ENCODE data around the gene SLC2A5. TPM values are rescaled to one million over a fixed set of nuclear protein-coding genes. Genes with fewer than 3 reads are reported as not detected.

Gene SLC2A5
- total and polyA plus RNA-seq, 2 donors (not counting 3 experiments of a cell fraction or from before 2014, with no cell fraction given): not detected

GRCh38 chr1:9042272-9042671, 27.2 kb downstream of the SLC2A5 start:
- no peak overlapping the region for H3K9ac ChIP-seq (replicated peaks; ENCODE audit: extremely low read depth, insufficient read depth, low read length)
- ChIA-PET CTCF (interaction anchor here (1.4 kb wide), 1 partner anchor 32 kb away, joined by 3 read pairs; no protein-coding TSS in a partner anchor), POLR2A (no interaction called here)
- H3K27me3 ChIP-seq (ENCODE audit: control insufficient read depth in 2 of 2, insufficient read depth in 2 of 2, low read length in 2 of 2): peaks cover 8 to 12% of the 10 kb centered on the region in 2 experiments
- no peak overlapping the region for H3K4me3 ChIP-seq (replicated peaks in 1 of 3; ENCODE audit: insufficient read depth in 1 of 3, low read depth in 1 of 3, low read length in 3 of 3)
- H2AFZ ChIP-seq (ENCODE audit: low read depth, low read length): no peak overlapping the region
- no peaks in the 10 kb centered on the region for H3K9me1 ChIP-seq (replicated peaks; ENCODE audit: control insufficient read depth, extremely low read depth, insufficient read depth, low read length)
- H3K9me3 ChIP-seq (replicated peaks; ENCODE audit: control insufficient read depth, insufficient read depth, low read length): no peaks in the 10 kb centered on the region
- no peaks in the 10 kb centered on the region for H3K36me3 ChIP-seq (ENCODE audit: control insufficient read depth in 2 of 2, extremely low read depth in 1 of 2, insufficient read depth in 2 of 2, low read length in 2 of 2)
- dilution Hi-C loops (cut with MboI; ENCODE audit: extremely low pct_ligation_motif_present, low sequenced_read_pairs) (no loop called here), intact Hi-C loops (cut with micrococcal nuclease) (no loop called here)
- H4K20me1 ChIP-seq (replicated peaks; ENCODE audit: control insufficient read depth, extremely low read depth, insufficient read depth, low read length): no peaks in the 10 kb centered on the region
- H3K79me2 ChIP-seq (ENCODE audit: control insufficient read depth, insufficient read depth, low read length): no peaks in the 10 kb centered on the region
- FAIRE-seq (no peak), DNase-seq (ENCODE audit: low read depth, low spot score) (no peak)
- TF ChIP-seq MAX (IDR thresholded peaks at IDR 0.05; ENCODE audit: insufficient read depth, insufficient read length) (no peak), EZH2 (IDR thresholded peaks at IDR 0.05; ENCODE audit: borderline replicate concordance, low read depth, low read length, severe bottlenecking) (no peak), POLR2A (IDR thresholded peaks at IDR 0.05; ENCODE audit: low read depth, low read length) (no peak), POLR2AphosphoS5 (IDR thresholded peaks at IDR 0.05; ENCODE audit: insufficient read depth, low read depth, low read length) (no peak), FOS (IDR thresholded peaks at IDR 0.05; ENCODE audit: borderline replicate concordance, insufficient read depth, low read length) (no peak)
- H3K27ac ChIP-seq (ENCODE audit: insufficient read depth, low read depth, low read length): no peak overlapping the region
- no peak overlapping the region for H3K4me2 ChIP-seq (ENCODE audit: insufficient read depth, low read length)
- no TSS peak for BruUV-seq (replicated peaks)
- no peaks in the 10 kb centered on the region for H3K4me1 ChIP-seq (ENCODE audit: control insufficient read depth, extremely low read depth, insufficient read depth, low read length)

- DNase-seq (ENCODE audit: low read depth, low spot score): no peak
- Histone ChIP-seq H3K36me3 (ENCODE audit: control insufficient read depth in 2 of 2, extremely low read depth in 1 of 2, insufficient read depth in 2 of 2, low read length in 2 of 2) (no peaks in the 10 kb centered on the region), H4K20me1 (replicated peaks; ENCODE audit: control insufficient read depth, extremely low read depth, insufficient read depth, low read length) (no peaks in the 10 kb centered on the region), H3K9me1 (replicated peaks; ENCODE audit: control insufficient read depth, extremely low read depth, insufficient read depth, low read length) (no peaks in the 10 kb centered on the region), H3K9me3 (replicated peaks; ENCODE audit: control insufficient read depth, insufficient read depth, low read length) (no peaks in the 10 kb centered on the region), H3K4me3 (replicated peaks in 1 of 3; ENCODE audit: insufficient read depth in 1 of 3, low read depth in 1 of 3, low read length in 3 of 3) (no peak overlapping the region), H3K79me2 (ENCODE audit: control insufficient read depth, insufficient read depth, low read length) (no peaks in the 10 kb centered on the region), H3K9ac (replicated peaks; ENCODE audit: extremely low read depth, insufficient read depth, low read length) (no peak overlapping the region), H2AFZ (ENCODE audit: low read depth, low read length) (no peak overlapping the region), H3K4me1 (ENCODE audit: control insufficient read depth, extremely low read depth, insufficient read depth, low read length) (no peaks in the 10 kb centered on the region), H3K27me3 (ENCODE audit: control insufficient read depth in 2 of 2, insufficient read depth in 2 of 2, low read length in 2 of 2) (peaks cover 8 to 12% of the 10 kb centered on the region in 2 experiments), H3K27ac (ENCODE audit: insufficient read depth, low read depth, low read length) (no peak overlapping the region), H3K4me2 (ENCODE audit: insufficient read depth, low read length) (no peak overlapping the region)
- ChIA-PET CTCF (interaction anchor here (1.4 kb wide), 1 partner anchor 31 kb away, joined by 3 read pairs; no protein-coding TSS in a partner anchor), POLR2A (no interaction called here)
- TF ChIP-seq MYC (IDR thresholded peaks at IDR 0.05; ENCODE audit: low read depth, low read length) (no peak), JUN (IDR thresholded peaks at IDR 0.05; ENCODE audit: borderline replicate concordance, insufficient read depth, insufficient read length, low read depth) (no peak), CTCF (IDR thresholded peaks at IDR 0.05; ENCODE audit: extremely low read depth in 1 of 2, insufficient read depth in 1 of 2, low read depth in 1 of 2, low read length in 2 of 2) (no peak), POLR2A (IDR thresholded peaks at IDR 0.05; ENCODE audit: low read depth, low read length) (no peak), EZH2 (IDR thresholded peaks at IDR 0.05; ENCODE audit: borderline replicate concordance, low read depth, low read length, severe bottlenecking) (no peak), POLR2AphosphoS5 (IDR thresholded peaks at IDR 0.05; ENCODE audit: insufficient read depth, low read depth, low read length) (no peak), MAX (IDR thresholded peaks at IDR 0.05; ENCODE audit: insufficient read depth, insufficient read length) (no peak), GATA2 (IDR thresholded peaks at IDR 0.05; ENCODE audit: insufficient read depth, insufficient read length, low read depth, low read length) (no peak), FOS (IDR thresholded peaks at IDR 0.05; ENCODE audit: borderline replicate concordance, insufficient read depth, low read length) (no peak)
- FAIRE-seq: no peak
- intact Hi-C loops (cut with micrococcal nuclease): no loop called here
- BruUV-seq (replicated peaks): no TSS peak
- dilution Hi-C loops (cut with MboI; ENCODE audit: extremely low pct_ligation_motif_present, low sequenced_read_pairs): no loop called here
These were observed 28.2 kb downstream of the SLC2A5 start for GRCh38 chr1:9041116-9041779.

Data from endothelial cell of umbilical vein (primary cell).